ENCODE results near the gene EPB41L4B.

Gene EPB41L4B

DNA sequence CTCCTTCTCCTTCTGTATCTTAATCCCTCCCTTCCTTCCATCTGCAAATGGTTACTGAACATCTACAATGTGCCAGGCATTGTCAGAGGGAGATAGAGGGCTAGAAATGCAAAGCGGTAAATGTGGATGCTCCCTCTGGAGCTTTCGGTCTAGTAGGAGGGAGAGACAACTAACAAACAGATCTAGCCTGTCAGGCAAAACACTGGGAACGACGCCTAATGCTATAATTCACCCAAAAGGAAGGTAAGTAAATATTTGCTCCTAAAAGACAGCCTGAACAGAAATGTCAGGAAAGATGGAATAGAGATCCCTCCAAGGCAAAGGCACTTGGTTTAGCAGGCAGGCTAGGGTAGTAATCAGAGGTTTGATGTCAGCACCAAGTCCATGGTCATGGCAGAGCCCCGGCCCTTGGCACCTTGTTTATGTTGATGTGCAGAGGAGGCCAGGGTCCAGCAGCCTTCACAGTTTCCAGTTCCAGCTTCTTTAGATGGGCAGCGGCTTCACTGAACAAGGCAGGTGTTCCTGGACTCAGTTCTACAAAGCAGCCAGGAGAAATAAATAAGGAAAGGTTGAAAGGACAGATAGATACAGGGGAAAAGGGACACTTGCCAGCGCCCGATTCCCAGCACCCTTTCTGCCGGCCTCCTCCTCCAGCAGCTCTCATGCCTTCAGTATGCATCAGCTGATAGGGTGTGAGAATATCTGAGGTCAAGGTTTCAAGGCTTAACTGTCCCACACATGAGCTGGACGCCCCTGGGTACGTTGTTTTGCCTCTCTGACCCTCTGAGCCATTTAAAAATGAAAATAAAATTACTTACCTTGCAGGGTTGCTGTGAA lies 107.4 kb downstream of the EPB41L4B start:
- H3K4me3 ChIP-seq (replicated peaks; ENCODE audit: low read depth, low read length) = no peak overlapping the region
- TF ChIP-seq, protein P1, sequence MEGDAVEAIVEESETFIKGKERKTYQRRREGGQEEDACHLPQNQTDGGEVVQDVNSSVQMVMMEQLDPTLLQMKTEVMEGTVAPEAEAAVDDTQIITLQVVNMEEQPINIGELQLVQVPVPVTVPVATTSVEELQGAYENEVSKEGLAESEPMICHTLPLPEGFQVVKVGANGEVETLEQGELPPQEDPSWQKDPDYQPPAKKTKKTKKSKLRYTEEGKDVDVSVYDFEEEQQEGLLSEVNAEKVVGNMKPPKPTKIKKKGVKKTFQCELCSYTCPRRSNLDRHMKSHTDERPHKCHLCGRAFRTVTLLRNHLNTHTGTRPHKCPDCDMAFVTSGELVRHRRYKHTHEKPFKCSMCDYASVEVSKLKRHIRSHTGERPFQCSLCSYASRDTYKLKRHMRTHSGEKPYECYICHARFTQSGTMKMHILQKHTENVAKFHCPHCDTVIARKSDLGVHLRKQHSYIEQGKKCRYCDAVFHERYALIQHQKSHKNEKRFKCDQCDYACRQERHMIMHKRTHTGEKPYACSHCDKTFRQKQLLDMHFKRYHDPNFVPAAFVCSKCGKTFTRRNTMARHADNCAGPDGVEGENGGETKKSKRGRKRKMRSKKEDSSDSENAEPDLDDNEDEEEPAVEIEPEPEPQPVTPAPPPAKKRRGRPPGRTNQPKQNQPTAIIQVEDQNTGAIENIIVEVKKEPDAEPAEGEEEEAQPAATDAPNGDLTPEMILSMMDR (IDR thresholded peaks at IDR 0.05; ENCODE audit: insufficient read depth, low read length, poor library complexity, severe bottlenecking) = no peak
- DNase-seq (ENCODE audit: extremely low read depth, insufficient read length) = no peak
- H3K27me3 ChIP-seq (replicated peaks; ENCODE audit: control insufficient read depth, insufficient read depth, low read length) = no peaks in the 10 kb centered on the region; the same call in none of the 2 replicates
- no peaks in the 10 kb centered on the region for H3K36me3 ChIP-seq (ENCODE audit: control insufficient read depth, insufficient read depth, low read length)

DNA sequence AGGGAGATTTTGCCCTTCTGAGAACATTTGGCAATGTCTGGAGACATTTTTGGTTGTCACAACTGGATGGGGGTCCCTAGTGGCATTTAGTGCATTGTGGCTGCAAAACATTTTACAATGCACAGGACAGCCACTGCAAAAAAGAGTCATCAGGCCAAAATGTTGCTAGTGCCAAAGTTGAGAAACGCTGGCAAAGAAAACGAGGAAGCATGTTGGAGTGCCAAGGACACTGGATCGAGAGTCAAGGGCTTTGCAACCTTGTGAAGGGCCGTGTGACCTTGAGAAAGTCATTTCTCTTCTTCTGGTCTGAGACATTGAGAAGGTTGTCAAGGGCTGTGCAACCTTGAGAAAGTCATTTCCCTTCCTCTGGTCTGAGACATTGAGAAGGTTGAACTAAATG lies 108.1 kb downstream of the EPB41L4B start:
- Histone ChIP-seq H3K4me3 (replicated peaks; ENCODE audit: low read depth, low read length) (no peak overlapping the region), H3K36me3 (ENCODE audit: control insufficient read depth, insufficient read depth, low read length) (no peaks in the 10 kb centered on the region)

DNA sequence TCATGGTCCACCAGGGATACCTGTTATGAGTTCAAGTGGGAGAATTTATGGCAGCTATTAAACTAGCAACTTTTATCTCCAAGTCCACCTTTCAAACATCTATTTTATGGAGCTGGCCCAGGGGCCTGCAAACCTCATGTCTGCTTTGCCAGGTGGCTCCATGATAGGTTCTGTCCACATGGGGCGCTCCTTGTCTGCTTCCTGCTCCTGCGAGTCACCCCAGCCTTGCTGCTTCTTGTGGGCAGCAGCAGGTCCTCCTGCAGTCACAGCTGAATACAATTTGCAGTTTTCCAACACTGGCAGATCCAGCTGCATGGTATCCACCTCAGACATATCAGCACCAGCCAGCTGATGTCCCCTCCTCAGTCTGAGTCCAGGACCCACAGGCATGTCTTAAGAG lies 114.2 kb downstream of the EPB41L4B start:
- Histone ChIP-seq H3K4me3 (replicated peaks; ENCODE audit: low read depth, low read length) (no peak overlapping the region), H3K27me3 (replicated peaks; ENCODE audit: control insufficient read depth, insufficient read depth, low read length) (no peaks in the 10 kb centered on the region; the same call in 1 of the 2 replicates), H3K36me3 (ENCODE audit: control insufficient read depth, insufficient read depth, low read length) (no peaks in the 10 kb centered on the region)
- TF ChIP-seq, protein P1 (IDR thresholded peaks at IDR 0.05; ENCODE audit: insufficient read depth, low read length, poor library complexity, severe bottlenecking) = peak; percentile 8
- DNase-seq (ENCODE audit: extremely low read depth, insufficient read length) = no peak

More for the DNA sequence above, 108.1 kb downstream of the EPB41L4B start:
- H3K27me3 ChIP-seq (replicated peaks; ENCODE audit: control insufficient read depth, insufficient read depth, low read length) = no peaks in the 10 kb centered on the region; the same call in none of the 2 replicates
- TF ChIP-seq, protein P1 (IDR thresholded peaks at IDR 0.05; ENCODE audit: insufficient read depth, low read length, poor library complexity, severe bottlenecking) = no peak
- no peak for DNase-seq (ENCODE audit: extremely low read depth, insufficient read length)

DNA sequence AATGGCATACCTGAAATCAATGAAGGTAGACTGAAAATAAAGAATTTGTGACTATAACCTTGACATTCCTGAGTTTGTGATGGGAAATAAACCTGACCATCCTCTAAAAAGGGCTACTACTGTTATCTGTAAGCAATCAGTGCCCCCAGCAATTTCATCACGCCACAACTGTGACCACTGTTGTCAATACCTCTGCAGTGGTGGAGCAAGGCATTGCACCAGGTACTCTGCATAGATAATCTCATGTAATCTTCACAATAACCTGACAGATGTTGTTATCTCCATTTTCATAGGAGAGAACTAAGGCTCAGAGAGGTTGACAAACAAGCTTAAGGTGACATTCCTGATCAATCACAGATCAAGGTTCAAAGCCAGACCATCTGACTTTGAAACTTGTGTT lies 115.3 kb downstream of the EPB41L4B start:
- Histone ChIP-seq H3K4me3 (replicated peaks; ENCODE audit: low read depth, low read length) (no peak overlapping the region), H3K36me3 (ENCODE audit: control insufficient read depth, insufficient read depth, low read length) (no peaks in the 10 kb centered on the region), H3K27me3 (replicated peaks; ENCODE audit: control insufficient read depth, insufficient read depth, low read length) (no peaks in the 10 kb centered on the region; the same call in 1 of the 2 replicates)
- no peak for DNase-seq (ENCODE audit: extremely low read depth, insufficient read length)
- TF ChIP-seq, protein P1 (IDR thresholded peaks at IDR 0.05; ENCODE audit: insufficient read depth, low read length, poor library complexity, severe bottlenecking) = no peak

DNA sequence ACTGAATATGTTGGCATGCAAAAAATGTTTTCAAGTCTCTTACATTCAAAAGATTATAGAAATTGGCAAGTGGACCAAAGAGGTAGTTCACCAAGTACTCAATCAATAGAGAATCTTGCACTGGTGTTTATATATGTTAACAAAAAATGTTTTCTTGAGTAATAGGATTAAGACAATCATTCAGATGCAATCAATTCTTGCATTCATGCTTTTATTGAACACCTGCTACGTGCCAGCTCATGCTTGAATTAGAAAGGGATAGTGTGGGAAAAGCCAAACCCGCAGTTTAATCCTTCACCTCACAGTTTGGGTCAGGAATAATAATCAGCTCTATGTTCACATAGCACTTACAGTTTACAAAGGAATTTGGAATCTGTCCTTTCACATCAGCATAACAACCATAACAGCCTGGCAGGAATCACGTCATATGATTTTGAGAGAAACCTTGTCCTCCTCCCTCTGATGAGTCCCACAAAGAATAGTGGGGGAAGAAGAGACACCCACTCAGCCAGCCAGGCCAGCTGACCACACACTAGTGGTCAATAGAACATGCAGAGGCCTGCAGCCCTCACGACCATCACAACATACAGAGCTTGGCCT lies 117.0 kb downstream of the EPB41L4B start:
- no peak for DNase-seq (ENCODE audit: extremely low read depth, insufficient read length)
- TF ChIP-seq, protein P1 (IDR thresholded peaks at IDR 0.05; ENCODE audit: insufficient read depth, low read length, poor library complexity, severe bottlenecking) = no peak
- no peaks in the 10 kb centered on the region; the same call in none of the 2 replicates for H3K27me3 ChIP-seq (replicated peaks; ENCODE audit: control insufficient read depth, insufficient read depth, low read length)

More for the DNA sequence above, 117.0 kb downstream of the EPB41L4B start:
- H3K36me3 ChIP-seq (ENCODE audit: control insufficient read depth, insufficient read depth, low read length) = no peaks in the 10 kb centered on the region
- H3K4me3 ChIP-seq (replicated peaks; ENCODE audit: low read depth, low read length) = no peak overlapping the region
